HepG2 (cell line): ENCODE data around the gene PNKP. TPM values are rescaled to one million over a fixed set of nuclear protein-coding genes. Genes with fewer than 3 reads are reported as not detected.

Source experiments
- BRD4 ChIP-seq: sonication (generic); formaldehyde crosslinking; IDR thresholded peaks from 2 replicates; pipeline ENCODE4 v1.4.0; 2020; ENCODE audit warnings: missing genetic modification reagents
- ETV6 ChIP-seq: sonication (generic); formaldehyde crosslinking; conservative IDR thresholded peaks from 2 replicates; pipeline ENCODE4 v1.4.0; 2020; ENCODE audit warnings: missing genetic modification reagents
- HOXA9 ChIP-seq: sonication (generic); formaldehyde crosslinking; IDR thresholded peaks from 2 replicates; pipeline ENCODE4 v1.8.1; 2022; ENCODE audit warnings: missing genetic modification reagents, mild to moderate bottlenecking, moderate library complexity, borderline replicate concordance
- JUNB ChIP-seq: sonication (generic); formaldehyde crosslinking; IDR thresholded peaks from 2 replicates; pipeline ENCODE4 v1.8.0; 2022; ENCODE audit warnings: missing genetic modification reagents, mild to moderate bottlenecking, borderline replicate concordance
- RNF219 ChIP-seq: sonication (generic); formaldehyde crosslinking; IDR thresholded peaks from 2 replicates; pipeline ENCODE4 v1.5.0; 2020; ENCODE audit warnings: mild to moderate bottlenecking, missing genetic modification reagents
- SRSF4 ChIP-seq: fragments of 200-400 bp; formaldehyde crosslinking; IDR thresholded peaks from one replicate; pipeline ENCODE4 v1.6.1; 2018; ENCODE audit warnings: mild to moderate bottlenecking, low read depth, low read length, moderate library complexity; ENCODE audit not compliant: poor library complexity, severe bottlenecking
- ZC3H13 ChIP-seq: sonication (generic); formaldehyde crosslinking; IDR thresholded peaks from 2 replicates; pipeline ENCODE4 v1.8.1; 2023; ENCODE audit warnings: mild to moderate bottlenecking, missing genetic modification reagents, moderate library complexity
- ZFP82 ChIP-seq: sonication (generic); formaldehyde crosslinking; IDR thresholded peaks from 2 replicates; pipeline ENCODE4 v1.5.1; 2020; ENCODE audit warnings: mild to moderate bottlenecking, missing genetic modification reagents, borderline replicate concordance
- ZNF556 ChIP-seq: sonication (generic); formaldehyde crosslinking; IDR thresholded peaks from 2 replicates; pipeline ENCODE4 v1.4.0; 2020; ENCODE audit warnings: mild to moderate bottlenecking, missing genetic modification reagents, borderline replicate concordance
- ZUFSP ChIP-seq: sonication (generic); formaldehyde crosslinking; IDR thresholded peaks from 2 replicates; pipeline ENCODE4 v1.9.0; 2021; ENCODE audit warnings: missing genetic modification reagents, mild to moderate bottlenecking, borderline replicate concordance
- ZZZ3 ChIP-seq: sonication (generic); formaldehyde crosslinking; IDR thresholded peaks from 2 replicates; pipeline ENCODE4 v1.4.0; 2020; ENCODE audit warnings: missing genetic modification reagents, mild to moderate bottlenecking, borderline replicate concordance
- polyA plus RNA-seq, 8 experiments: library from polyadenylated mRNA; depleted of rRNA in 3 of 8; stranded (reverse) in 7 of 8; unstranded in 1 of 8; fragments of >200 nt; fragmentation: Illumina TruSeq in 4 of 8; extraction: Trizol in 4 of 8; gene quantifications; 2 replicates each; pipeline versions ENCODE4 v1.2.1 to v1.2.3, GENCODE V29; 2011 to 2016; ENCODE audit warnings: low read depth in 4 of 8, missing spikeins in 1 of 8, mixed read lengths in 1 of 8; ENCODE audit not compliant: insufficient read depth in 1 of 8
- total RNA-seq, 5 experiments: library from RNA; depleted of rRNA; stranded (reverse); fragments of >200 nt; fragmentation: Illumina TruSeq; extraction: Trizol; gene quantifications; 2 replicates each; pipeline ENCODE4 v1.2.3, GENCODE V29; 2016; ENCODE audit warnings: low read depth in 1 of 5
- TF ChIP-seq, protein P1 (sequence below): IDR thresholded peaks from 2 replicates; pipeline ENCODE4 v1.6.1; 2018; ENCODE audit warnings: missing genetic modification reagents, mild to moderate bottlenecking, missing compliant biosample characterization
- TF ChIP-seq, protein P2 (sequence below): sonication (generic); formaldehyde crosslinking; IDR thresholded peaks from 2 replicates; pipeline ENCODE4 v1.5.0; 2020; ENCODE audit warnings: mild to moderate bottlenecking, missing genetic modification reagents
- TF ChIP-seq, protein P3 (sequence below): IDR thresholded peaks from 2 replicates; pipeline ENCODE4 v1.6.1; 2018; ENCODE audit warnings: missing genetic modification reagents

PNKP gene
- total and polyA plus RNA-seq, 2 of the 13 experiments (the other 11 are each of a cell fraction or from before 2014, with no cell fraction given) = 12.7 to 27.1 TPM

DNA sequence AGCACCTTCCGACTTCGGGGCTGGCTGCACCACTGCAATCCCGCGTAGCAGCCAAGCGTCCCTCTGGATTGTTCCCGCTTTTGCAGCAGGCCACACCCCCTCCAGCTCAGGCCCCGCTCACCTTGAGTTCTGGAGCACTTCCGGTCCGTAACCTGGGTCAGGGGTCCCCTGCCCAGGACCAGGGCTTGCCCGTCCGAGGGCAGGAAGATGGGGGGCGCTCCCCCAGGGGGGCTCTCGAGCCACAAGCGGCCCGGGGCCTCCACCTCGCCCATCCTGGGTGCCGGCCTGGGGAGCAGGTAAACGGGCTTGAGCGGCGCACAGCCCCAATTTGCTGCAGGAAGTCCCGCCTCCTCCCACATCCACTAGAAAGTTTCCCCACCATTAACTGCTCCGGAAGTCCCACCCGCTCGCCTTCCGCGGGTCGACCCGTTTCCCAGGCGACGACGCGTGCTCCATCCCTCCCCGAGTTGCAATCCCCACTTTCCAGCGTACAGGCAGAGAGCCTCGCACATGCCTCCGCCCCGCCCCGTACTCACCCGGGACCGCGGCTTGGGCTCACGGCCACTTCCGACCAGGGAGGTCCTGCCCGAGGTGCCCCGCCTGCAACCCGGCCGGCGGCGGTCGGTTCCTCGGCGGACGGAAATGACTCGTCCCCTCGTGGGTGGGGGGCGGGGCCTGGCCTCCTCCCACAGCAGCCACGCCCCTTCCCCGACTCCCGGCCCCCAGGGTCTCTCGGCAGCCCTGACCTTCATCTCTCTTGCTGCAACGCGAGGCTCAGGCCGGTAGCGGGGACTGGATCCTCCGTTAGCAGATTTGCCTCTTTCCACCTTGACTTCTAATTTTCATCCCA is at the start of gene PNKP (continued):
- TF ChIP-seq ZUFSP (no peak), JUNB (no peak; the same call in 1 of the 2 replicates), ZNF556 (CRISPR knock-in tag) (peak; percentile 72; the same call in 1 of the 2 replicates), ZZZ3 (peak; percentile 41; the same call in 1 of the 2 replicates), ETV6 (CRISPR knock-in tag) (no peak), ZFP82 (no peak; the same call in 1 of the 2 replicates), SRSF4 (no peak), HOXA9 (no peak), BRD4 (CRISPR knock-in tag) (peak; percentile 43; the same call in 1 of the 2 replicates), RNF219 (CRISPR knock-in tag) (no peak), ZC3H13 (CRISPR knock-in tag) (peak; percentile 92)
- TF ChIP-seq, protein P1, sequence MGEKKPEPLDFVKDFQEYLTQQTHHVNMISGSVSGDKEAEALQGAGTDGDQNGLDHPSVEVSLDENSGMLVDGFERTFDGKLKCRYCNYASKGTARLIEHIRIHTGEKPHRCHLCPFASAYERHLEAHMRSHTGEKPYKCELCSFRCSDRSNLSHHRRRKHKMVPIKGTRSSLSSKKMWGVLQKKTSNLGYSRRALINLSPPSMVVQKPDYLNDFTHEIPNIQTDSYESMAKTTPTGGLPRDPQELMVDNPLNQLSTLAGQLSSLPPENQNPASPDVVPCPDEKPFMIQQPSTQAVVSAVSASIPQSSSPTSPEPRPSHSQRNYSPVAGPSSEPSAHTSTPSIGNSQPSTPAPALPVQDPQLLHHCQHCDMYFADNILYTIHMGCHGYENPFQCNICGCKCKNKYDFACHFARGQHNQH = peak; percentile 41
- TF ChIP-seq, protein P2, sequence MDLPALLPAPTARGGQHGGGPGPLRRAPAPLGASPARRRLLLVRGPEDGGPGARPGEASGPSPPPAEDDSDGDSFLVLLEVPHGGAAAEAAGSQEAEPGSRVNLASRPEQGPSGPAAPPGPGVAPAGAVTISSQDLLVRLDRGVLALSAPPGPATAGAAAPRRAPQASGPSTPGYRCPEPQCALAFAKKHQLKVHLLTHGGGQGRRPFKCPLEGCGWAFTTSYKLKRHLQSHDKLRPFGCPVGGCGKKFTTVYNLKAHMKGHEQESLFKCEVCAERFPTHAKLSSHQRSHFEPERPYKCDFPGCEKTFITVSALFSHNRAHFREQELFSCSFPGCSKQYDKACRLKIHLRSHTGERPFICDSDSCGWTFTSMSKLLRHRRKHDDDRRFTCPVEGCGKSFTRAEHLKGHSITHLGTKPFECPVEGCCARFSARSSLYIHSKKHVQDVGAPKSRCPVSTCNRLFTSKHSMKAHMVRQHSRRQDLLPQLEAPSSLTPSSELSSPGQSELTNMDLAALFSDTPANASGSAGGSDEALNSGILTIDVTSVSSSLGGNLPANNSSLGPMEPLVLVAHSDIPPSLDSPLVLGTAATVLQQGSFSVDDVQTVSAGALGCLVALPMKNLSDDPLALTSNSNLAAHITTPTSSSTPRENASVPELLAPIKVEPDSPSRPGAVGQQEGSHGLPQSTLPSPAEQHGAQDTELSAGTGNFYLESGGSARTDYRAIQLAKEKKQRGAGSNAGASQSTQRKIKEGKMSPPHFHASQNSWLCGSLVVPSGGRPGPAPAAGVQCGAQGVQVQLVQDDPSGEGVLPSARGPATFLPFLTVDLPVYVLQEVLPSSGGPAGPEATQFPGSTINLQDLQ (CRISPR knock-in tag) = no peak
- TF ChIP-seq, protein P3, sequence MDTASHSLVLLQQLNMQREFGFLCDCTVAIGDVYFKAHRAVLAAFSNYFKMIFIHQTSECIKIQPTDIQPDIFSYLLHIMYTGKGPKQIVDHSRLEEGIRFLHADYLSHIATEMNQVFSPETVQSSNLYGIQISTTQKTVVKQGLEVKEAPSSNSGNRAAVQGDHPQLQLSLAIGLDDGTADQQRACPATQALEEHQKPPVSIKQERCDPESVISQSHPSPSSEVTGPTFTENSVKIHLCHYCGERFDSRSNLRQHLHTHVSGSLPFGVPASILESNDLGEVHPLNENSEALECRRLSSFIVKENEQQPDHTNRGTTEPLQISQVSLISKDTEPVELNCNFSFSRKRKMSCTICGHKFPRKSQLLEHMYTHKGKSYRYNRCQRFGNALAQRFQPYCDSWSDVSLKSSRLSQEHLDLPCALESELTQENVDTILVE = peak; percentile 90
